IMR-90 (cell line): Measurements from ENCODE around the gene SHROOM3. TPM values are rescaled to one million over a fixed set of nuclear protein-coding genes. Genes with fewer than 3 reads are reported as not detected.

Experiments
- ATAC-seq: fragments of 200-7000 bp; cut with Tn5 transposase; 2 replicates; pipeline ENCODE4 v1.9.1; 2020; ENCODE audit warnings: low read depth, mild to moderate bottlenecking, moderate library complexity
- BruUV-seq: library from RNA; stranded (reverse); fragments of 400-500 nt; replicated peaks from 2 replicates; lab custom pipeline; 2021; lab: Mats Ljungman, UMichigan
- CTCF ChIA-PET: fragments of 300-600 bp; formaldehyde crosslinking; extraction: SDS; loops from one replicate; lab custom pipeline; 2021; ENCODE audit warnings: antibody characterized with exemption; lab: Yijun Ruan, JAX
- POLR2A ChIA-PET: fragments of 300-600 bp; sonication (Branson Sonifier 250); formaldehyde crosslinking; loops from one replicate; lab custom pipeline; 2022; ENCODE audit warnings: antibody characterized with exemption; ENCODE audit not compliant: unreplicated experiment; lab: Charles Lee
- DNase-seq: peaks from one replicate; pipeline ENCODE4 v3.0.0; 2013
- H2AFZ ChIP-seq: replicated peaks from 2 replicates; pipeline ENCODE3; 2013; ENCODE audit warnings: low read length, mild to moderate bottlenecking; ENCODE audit not compliant: poor library complexity
- H2AK5ac ChIP-seq: 2 replicates; pipeline ENCODE4 v1.6.1; 2013; ENCODE audit warnings: low read depth, low read length, inconsistent platforms
- H2AK9ac ChIP-seq: replicated peaks from 2 replicates; pipeline ENCODE3; 2013; ENCODE audit warnings: mild to moderate bottlenecking, low read depth, low read length, moderate library complexity; ENCODE audit not compliant: poor library complexity
- H2BK120ac ChIP-seq: 2 replicates; pipeline ENCODE4 v1.6.1; 2013; ENCODE audit warnings: low read depth, low read length, inconsistent platforms
- H2BK15ac ChIP-seq: 3 replicates; pipeline ENCODE4 v1.6.1; 2013; ENCODE audit warnings: low read depth, low read length, inconsistent platforms
- H2BK20ac ChIP-seq: 2 replicates; pipeline ENCODE4 v1.6.1; 2013; ENCODE audit warnings: low read depth, mild to moderate bottlenecking, inconsistent platforms, low read length, moderate library complexity
- H2BK5ac ChIP-seq: 2 replicates; pipeline ENCODE4 v1.6.1; 2013; ENCODE audit warnings: mild to moderate bottlenecking, low read depth, low read length, inconsistent platforms; ENCODE audit not compliant: poor library complexity, severe bottlenecking
- H3K14ac ChIP-seq: replicated peaks from 2 replicates; pipeline ENCODE4 v1.6.1; 2013; ENCODE audit warnings: low read depth, low read length, inconsistent platforms
- H3K18ac ChIP-seq: 2 replicates; pipeline ENCODE4 v1.6.1; 2013; ENCODE audit warnings: low read depth, low read length, control low read depth
- H3K23ac ChIP-seq: 2 replicates; pipeline ENCODE4 v1.6.1; 2013; ENCODE audit warnings: low read depth, low read length, inconsistent platforms
- H3K27ac ChIP-seq: 2 replicates; pipeline ENCODE4 v1.5.1; 2013; ENCODE audit warnings: mild to moderate bottlenecking, control low read depth, low read length; ENCODE audit not compliant: insufficient read depth
- H3K27me3 ChIP-seq: 2 replicates; pipeline ENCODE4 v1.6.1; 2013; ENCODE audit warnings: low read length; ENCODE audit not compliant: control insufficient read depth, insufficient read depth
- H3K36me3 ChIP-seq: 2 replicates; pipeline ENCODE4 v1.6.1; 2013; ENCODE audit warnings: low read length, mixed read lengths; ENCODE audit not compliant: control insufficient read depth, insufficient read depth
- H3K4ac ChIP-seq: 2 replicates; pipeline ENCODE4 v1.6.1; 2013; ENCODE audit warnings: low read depth, low read length, inconsistent platforms
- H3K4me1 ChIP-seq: 2 replicates; pipeline ENCODE4 v1.6.1; 2013; ENCODE audit warnings: low read length, mixed read lengths; ENCODE audit not compliant: control insufficient read depth, insufficient read depth
- H3K4me2 ChIP-seq: 2 replicates; pipeline ENCODE4 v1.6.1; 2013; ENCODE audit warnings: low read depth, mild to moderate bottlenecking, control low read depth, low read length, moderate library complexity
- H3K4me3 ChIP-seq: 2 replicates; pipeline ENCODE4 v1.5.1; 2013; ENCODE audit warnings: low read depth, mild to moderate bottlenecking, control low read depth, low read length, moderate library complexity; ENCODE audit not compliant: insufficient read depth
- H3K56ac ChIP-seq: 2 replicates; pipeline ENCODE4 v1.6.1; 2013; ENCODE audit warnings: low read length, inconsistent platforms; ENCODE audit not compliant: insufficient read depth; ENCODE audit errors: extremely low read depth
- H3K79me1 ChIP-seq, 2 experiments: 2 replicates each; pipeline ENCODE4 v1.6.1; 2013; ENCODE audit warnings: low read length in 2 of 2, inconsistent platforms in 1 of 2, low read depth in 1 of 2
- H3K9ac ChIP-seq: 2 replicates; pipeline ENCODE4 v1.6.1; 2013; ENCODE audit warnings: low read depth, low read length, control low read depth
- H3K9me1 ChIP-seq: 2 replicates; pipeline ENCODE4 v1.6.1; 2013; ENCODE audit warnings: low read length, inconsistent platforms; ENCODE audit not compliant: insufficient read depth
- H3K9me3 ChIP-seq: 2 replicates; pipeline ENCODE4 v1.6.1; 2013; ENCODE audit warnings: low read length; ENCODE audit not compliant: control insufficient read depth, insufficient read depth
- H4K20me1 ChIP-seq: 2 replicates; pipeline ENCODE4 v1.6.1; 2013; ENCODE audit warnings: low read length, inconsistent platforms; ENCODE audit not compliant: insufficient read depth
- H4K5ac ChIP-seq: 2 replicates; pipeline ENCODE4 v1.6.1; 2013; ENCODE audit warnings: mild to moderate bottlenecking, low read depth, low read length, control low read depth
- H4K8ac ChIP-seq, 2 experiments: 2 replicates each; pipeline ENCODE4 v1.6.1; 2013; ENCODE audit warnings: low read depth in 2 of 2, low read length in 2 of 2, control low read depth in 1 of 2, inconsistent platforms in 1 of 2
- H4K91ac ChIP-seq: 2 replicates; pipeline ENCODE4 v1.6.1; 2013; ENCODE audit warnings: low read depth, low read length, inconsistent platforms; ENCODE audit not compliant: insufficient read depth
- BHLHE40 ChIP-seq: fragments of 150-350 bp; IDR thresholded peaks from 2 replicates; pipeline ENCODE4 v1.6.1; 2016; ENCODE audit warnings: mild to moderate bottlenecking, low read depth, low read length
- CEBPB ChIP-seq: IDR thresholded peaks from 2 replicates; pipeline ENCODE4 v1.6.1; 2012; ENCODE audit warnings: low read depth, low read length, improper control_type of control experiment
- CHD1 ChIP-seq: IDR thresholded peaks from 2 replicates; pipeline ENCODE4 v1.6.1; 2012; ENCODE audit warnings: low read depth, low read length, improper control_type of control experiment
- FOS ChIP-seq: fragments of 150-350 bp; IDR thresholded peaks from 2 replicates; pipeline ENCODE4 v1.6.1; 2016; ENCODE audit warnings: low read depth, low read length
- MAFK ChIP-seq: IDR thresholded peaks from 2 replicates; pipeline ENCODE4 v1.6.1; 2012; ENCODE audit warnings: low read depth, low read length, improper control_type of control experiment
- MAZ ChIP-seq: IDR thresholded peaks from 2 replicates; pipeline ENCODE4 v1.6.1; 2012; ENCODE audit warnings: low read depth, mild to moderate bottlenecking, low read length, improper control_type of control experiment, moderate library complexity, borderline replicate concordance
- MXI1 ChIP-seq: IDR thresholded peaks from 2 replicates; pipeline ENCODE4 v1.6.1; 2012; ENCODE audit warnings: low read depth, mild to moderate bottlenecking, low read length, moderate library complexity, borderline replicate concordance
- NFE2L2 ChIP-seq: fragments of 150-350 bp; IDR thresholded peaks from 2 replicates; pipeline ENCODE4 v1.6.1; 2016; ENCODE audit warnings: low read depth, mild to moderate bottlenecking, low read length
- POLR2A ChIP-seq: IDR thresholded peaks from 2 replicates; pipeline ENCODE4 v1.6.1; 2012; ENCODE audit warnings: mild to moderate bottlenecking, low read depth, low read length
- RAD21 ChIP-seq: IDR thresholded peaks from 2 replicates; pipeline ENCODE4 v1.6.1; 2012; ENCODE audit warnings: low read length, improper control_type of control experiment
- RCOR1 ChIP-seq: IDR thresholded peaks from 2 replicates; pipeline ENCODE4 v1.6.1; 2012; ENCODE audit warnings: mild to moderate bottlenecking, low read length, improper control_type of control experiment; ENCODE audit not compliant: insufficient replicate concordance
- RFX5 ChIP-seq: IDR thresholded peaks from 2 replicates; pipeline ENCODE4 v1.8.0; 2012; ENCODE audit warnings: low read depth, mild to moderate bottlenecking, low read length, moderate library complexity
- SMC3 ChIP-seq: fragments of 150-350 bp; IDR thresholded peaks from 2 replicates; pipeline ENCODE4 v1.6.1; 2016; ENCODE audit warnings: low read depth, mild to moderate bottlenecking, antibody characterized with exemption, low read length, moderate library complexity
- WGBS, 2 experiments: methylation state at CpG; one replicate each; pipeline versions ENCODE4 v1.1.5 to v1.1.7; 2013; ENCODE audit warnings: missing lambda C conversion rate in 2 of 2; ENCODE audit not compliant: insufficient read length in 1 of 2; ENCODE audit errors: extremely low coverage in 2 of 2; 5-methylcytosine and 5-hydroxymethylcytosine counted together
- dilution Hi-C: fragments of 300-500 bp; cut with HindIII; formaldehyde crosslinking; loops from one replicate; pipeline ENCODE4 v1.14.3; 2018; ENCODE audit warnings: low sequenced_read_pairs; ENCODE audit not compliant: unreplicated experiment
- in situ Hi-C: fragments of 300-500 bp; cut with MboI; formaldehyde crosslinking; loops from 3 replicates; pipeline ENCODE4 v1.14.3; 2019; ENCODE audit warnings: low sequenced_read_pairs, inconsistent platforms, mixed read lengths
- intact Hi-C: fragments of 100-400 bp; cut with micrococcal nuclease; formaldehyde crosslinking; loops from 2 replicates; pipeline ENCODE4 v1.10.0; 2022
- polyA plus RNA-seq, 3 experiments: library from polyadenylated mRNA; depleted of rRNA; stranded (reverse); fragments of >200 nt; gene quantifications; 2 replicates each; pipeline ENCODE4 v1.2.3, GENCODE V29; 2012; ENCODE audit warnings: low replicate concordance in 1 of 3
- total RNA-seq: library from RNA; depleted of rRNA; stranded (reverse); fragments of >200 nt; gene quantifications from 2 replicates; pipeline ENCODE4 v1.2.3, GENCODE V29; 2012
- TF ChIP-seq, protein P1 (sequence below): fragments of 150-350 bp; IDR thresholded peaks from 2 replicates; pipeline ENCODE4 v1.6.1; 2017; ENCODE audit warnings: mild to moderate bottlenecking, antibody characterized with exemption, low read length, low read depth
- TF ChIP-seq, protein P2 (sequence below): conservative IDR thresholded peaks from 2 replicates; pipeline ENCODE4 v1.5.1; 2012; ENCODE audit warnings: mild to moderate bottlenecking, low read depth, low read length, improper control_type of control experiment
- TF ChIP-seq, protein P3 (sequence below): fragments of 150-350 bp; IDR thresholded peaks from 2 replicates; pipeline ENCODE4 v1.6.1; 2016; ENCODE audit warnings: low read depth, mild to moderate bottlenecking, low read length, moderate library complexity, borderline replicate concordance

The SHROOM3 gene
- total and polyA plus RNA-seq, 2 of the 4 experiments (the other 2 are of a cell fraction): 10.8 to 19.5 TPM

DNA sequence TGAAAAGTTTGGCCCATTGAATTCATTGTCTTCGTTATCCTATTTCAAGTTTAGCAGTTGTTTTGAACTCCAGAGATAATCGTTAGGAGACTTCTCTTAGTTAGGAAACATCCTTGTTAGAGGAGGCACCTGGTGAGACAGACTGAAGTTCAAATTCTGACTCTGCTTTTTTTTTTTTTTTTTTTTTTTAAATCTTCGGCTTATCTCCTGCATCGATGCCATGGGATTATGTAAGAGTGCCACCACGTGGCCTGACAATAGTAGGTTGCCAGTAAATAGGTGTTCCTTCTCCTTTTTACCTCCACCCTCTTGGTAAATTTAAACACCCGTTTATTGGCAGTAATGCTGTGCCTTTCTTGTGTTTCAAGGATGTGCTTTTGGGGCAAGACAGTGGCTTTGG, 313.6 kb downstream of the SHROOM3 start:
- Histone ChIP-seq H4K91ac (peak overlapping the region; percentile 49), H3K79me1 (peaks cover 10 to 50% of the 10 kb centered on the region in 2 experiments), H2AK5ac (0 out of 2 replicates have a peak overlapping the region, but pooled peaks have one; percentile 5), H3K14ac (peak overlapping the region; percentile 79), H2BK120ac (peak overlapping the region; percentile 90), H3K56ac (no peak overlapping the region), H3K4me1 (peaks cover 11% of the 10 kb centered on the region), H3K18ac (peak overlapping the region; percentile 76; the same call in 1 of the 2 replicates), H3K9me1 (no peaks in the 10 kb centered on the region; the same call in 1 of the 2 replicates), H4K8ac (peak overlapping the region in 1 of 2 experiments; percentile 59; a peak in 2 of 4 replicates), H4K5ac (peak overlapping the region; percentile 72; the same call in 1 of the 2 replicates), H3K4me2 (no peak overlapping the region), H3K36me3 (peaks cover 4% of the 10 kb centered on the region; the same call in 1 of the 2 replicates), H3K23ac (peak overlapping the region; percentile 46; the same call in 1 of the 2 replicates), H2BK15ac (peak overlapping the region; percentile 31; the same call in 2 of the 3 replicates), H4K20me1 (no peaks in the 10 kb centered on the region), H2BK5ac (peak overlapping the region; percentile 100), H3K27ac (no peak overlapping the region), H2AK9ac (no peak overlapping the region), H2BK20ac (peak overlapping the region; percentile 89), H2AFZ (no peak overlapping the region), H3K4me3 (no peak overlapping the region), H3K27me3 (no peaks in the 10 kb centered on the region), H3K4ac (peak overlapping the region; percentile 78), H3K9ac (no peak overlapping the region), H3K9me3 (no peaks in the 10 kb centered on the region)
- BruUV-seq: no TSS peak
- POLR2A ChIA-PET: no interaction called here
- CTCF ChIA-PET: no interaction called here
- DNase-seq (peak; percentile 41), ATAC-seq (no peak)
- dilution Hi-C loops: no loop called here
- in situ Hi-C loops: no loop called here
- intact Hi-C loops: loop anchor here (1.0 kb wide), 1 partner anchor 237 kb away; no protein-coding TSS in a partner anchor
- no CpG with 5 or more reads among the region's 6 CpGs for WGBS, 2 experiments
- TF ChIP-seq RCOR1 (no peak), SMC3 (peak; percentile 35), FOS (no peak), MXI1 (no peak), RFX5 (no peak), NFE2L2 (no peak), CHD1 (no peak), MAFK (no peak), BHLHE40 (no peak), CEBPB (no peak), MAZ (no peak), POLR2A (no peak), RAD21 (peak; percentile 64)
- TF ChIP-seq, protein P1, sequence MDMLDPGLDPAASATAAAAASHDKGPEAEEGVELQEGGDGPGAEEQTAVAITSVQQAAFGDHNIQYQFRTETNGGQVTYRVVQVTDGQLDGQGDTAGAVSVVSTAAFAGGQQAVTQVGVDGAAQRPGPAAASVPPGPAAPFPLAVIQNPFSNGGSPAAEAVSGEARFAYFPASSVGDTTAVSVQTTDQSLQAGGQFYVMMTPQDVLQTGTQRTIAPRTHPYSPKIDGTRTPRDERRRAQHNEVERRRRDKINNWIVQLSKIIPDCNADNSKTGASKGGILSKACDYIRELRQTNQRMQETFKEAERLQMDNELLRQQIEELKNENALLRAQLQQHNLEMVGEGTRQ: peak; percentile 26; the same call in 1 of the 2 replicates
- TF ChIP-seq, protein P2, sequence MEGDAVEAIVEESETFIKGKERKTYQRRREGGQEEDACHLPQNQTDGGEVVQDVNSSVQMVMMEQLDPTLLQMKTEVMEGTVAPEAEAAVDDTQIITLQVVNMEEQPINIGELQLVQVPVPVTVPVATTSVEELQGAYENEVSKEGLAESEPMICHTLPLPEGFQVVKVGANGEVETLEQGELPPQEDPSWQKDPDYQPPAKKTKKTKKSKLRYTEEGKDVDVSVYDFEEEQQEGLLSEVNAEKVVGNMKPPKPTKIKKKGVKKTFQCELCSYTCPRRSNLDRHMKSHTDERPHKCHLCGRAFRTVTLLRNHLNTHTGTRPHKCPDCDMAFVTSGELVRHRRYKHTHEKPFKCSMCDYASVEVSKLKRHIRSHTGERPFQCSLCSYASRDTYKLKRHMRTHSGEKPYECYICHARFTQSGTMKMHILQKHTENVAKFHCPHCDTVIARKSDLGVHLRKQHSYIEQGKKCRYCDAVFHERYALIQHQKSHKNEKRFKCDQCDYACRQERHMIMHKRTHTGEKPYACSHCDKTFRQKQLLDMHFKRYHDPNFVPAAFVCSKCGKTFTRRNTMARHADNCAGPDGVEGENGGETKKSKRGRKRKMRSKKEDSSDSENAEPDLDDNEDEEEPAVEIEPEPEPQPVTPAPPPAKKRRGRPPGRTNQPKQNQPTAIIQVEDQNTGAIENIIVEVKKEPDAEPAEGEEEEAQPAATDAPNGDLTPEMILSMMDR: peak; percentile 41
- TF ChIP-seq, protein P3, sequence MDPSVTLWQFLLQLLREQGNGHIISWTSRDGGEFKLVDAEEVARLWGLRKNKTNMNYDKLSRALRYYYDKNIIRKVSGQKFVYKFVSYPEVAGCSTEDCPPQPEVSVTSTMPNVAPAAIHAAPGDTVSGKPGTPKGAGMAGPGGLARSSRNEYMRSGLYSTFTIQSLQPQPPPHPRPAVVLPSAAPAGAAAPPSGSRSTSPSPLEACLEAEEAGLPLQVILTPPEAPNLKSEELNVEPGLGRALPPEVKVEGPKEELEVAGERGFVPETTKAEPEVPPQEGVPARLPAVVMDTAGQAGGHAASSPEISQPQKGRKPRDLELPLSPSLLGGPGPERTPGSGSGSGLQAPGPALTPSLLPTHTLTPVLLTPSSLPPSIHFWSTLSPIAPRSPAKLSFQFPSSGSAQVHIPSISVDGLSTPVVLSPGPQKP: no peak
